Upper lobe of left lung (tissue), 6 donors: Measurements from ENCODE around the gene ELL2. TPM values are rescaled to one million over a fixed set of nuclear protein-coding genes. Genes with fewer than 3 reads are reported as not detected.

Experiments
- ATAC-seq, 2 donors: fragments of 200-7000 bp; cut with Tn5 transposase; one replicate each; pipeline ENCODE4 v1.9.1; 2022; ENCODE audit warnings: mild to moderate bottlenecking in 2 of 2, moderate library complexity in 2 of 2; ENCODE audit not compliant: low FRiP score in 2 of 2
- DNase-seq, 2 donors: peaks; one replicate each; pipeline ENCODE4 v3.0.0-alpha.2; 2019 to 2020
- H3K27ac ChIP-seq, 4 donors: fragments of 200-600 bp; sonication (generic); one replicate each; pipeline ENCODE4 v1.5.1; 2016 to 2019
- H3K27me3 ChIP-seq, 4 donors: fragments of 200-600 bp; sonication (generic); one replicate each; pipeline ENCODE4 v1.5.1; 2017 to 2019
- H3K36me3 ChIP-seq, 4 donors: fragments of 200-600 bp; sonication (generic); one replicate each; pipeline ENCODE4 v1.5.1; 2016 to 2019
- H3K4me1 ChIP-seq, 4 donors: fragments of 200-600 bp; sonication (generic); one replicate each; pipeline ENCODE4 v1.5.1; 2018 to 2019
- H3K4me3 ChIP-seq, 4 donors: fragments of 200-600 bp; sonication (generic); one replicate each; pipeline ENCODE4 v1.5.1; 2017 to 2019; ENCODE audit warnings: mild to moderate bottlenecking in 2 of 4, moderate library complexity in 1 of 4
- H3K9me3 ChIP-seq, 4 donors: fragments of 200-600 bp; sonication (generic); one replicate each; pipeline ENCODE4 v1.5.1; 2018 to 2019
- CTCF ChIP-seq, 6 experiments: fragments of 450-650 bp in 4 of 6; fragments of 200-600 bp in 2 of 6; sonication (generic) in 2 of 6; IDR thresholded peaks; one replicate each; pipeline ENCODE4 v1.5.1; 2016 to 2019; ENCODE audit warnings: antibody characterized with exemption in 6 of 6
- EP300 ChIP-seq, 4 donors: sonication (generic); formaldehyde crosslinking; IDR thresholded peaks; one replicate each; pipeline ENCODE4 v1.5.1; 2017; ENCODE audit warnings: antibody characterized with exemption in 4 of 4, control low read depth in 2 of 4
- POLR2A ChIP-seq, 4 donors: fragments of 450-650 bp; IDR thresholded peaks; one replicate each; pipeline ENCODE4 v1.5.1; 2016 to 2017; ENCODE audit warnings: antibody characterized with exemption in 4 of 4, mild to moderate bottlenecking in 2 of 4
- POLR2AphosphoS5 ChIP-seq, 2 donors: sonication (generic); formaldehyde crosslinking; IDR thresholded peaks; one replicate each; pipeline ENCODE4 v1.5.1; 2017; ENCODE audit warnings: antibody characterized with exemption in 2 of 2
- WGBS, 2 donors: methylation state at CpG; one replicate each; pipeline ENCODE4 v1.1.5; 2017 to 2018; 5-methylcytosine and 5-hydroxymethylcytosine counted together
- total RNA-seq, 6 donors: library from RNA; depleted of rRNA in 4 of 6; stranded (reverse); fragments of >200 nt in 4 of 6; gene quantifications; one replicate each; pipeline versions ENCODE4 v1.1.0 to v1.2.1, GENCODE V29; 2016 to 2021
- donor health status: DM: no; HTN: no; CAD: no; lungs with moderate emphysema.
- donor health status: DM: no; HTN: yes; CAD: no; lungs with severe emphysema.

Gene ELL2
- total RNA-seq, 6 donors from 2014 or later, result 44.4 to 203 (median 54.3) TPM

DNA sequence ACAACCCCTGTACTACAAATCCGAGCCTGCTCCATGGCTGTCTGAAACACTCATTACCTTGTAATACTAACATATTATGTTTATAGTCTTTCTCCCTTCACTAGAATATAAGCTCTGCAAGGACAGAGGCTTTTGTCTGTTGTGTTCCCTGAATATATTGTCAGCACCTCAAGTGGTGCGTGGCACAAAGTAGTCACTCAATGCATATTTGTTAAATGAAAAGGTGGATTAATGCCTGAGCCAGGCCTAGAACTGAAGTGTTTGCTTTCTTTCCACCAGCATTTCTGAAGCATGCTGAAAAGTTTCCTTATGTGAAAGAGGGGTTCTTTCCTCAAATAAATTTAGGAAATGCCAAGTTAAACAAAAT lies 36.3 kb downstream of the ELL2 start:
- no peak overlapping the region for H3K27ac ChIP-seq
- no peak for DNase-seq
- H3K4me3 ChIP-seq, result no peak overlapping the region
- ATAC-seq, result no peak
- H3K9me3 ChIP-seq, result no peaks in the 10 kb centered on the region
- H3K27me3 ChIP-seq, result no peaks in the 10 kb centered on the region
- WGBS, 2 donors, result 72 to 82% methylated on average over 2 of the region's 2 CpGs
- H3K4me1 ChIP-seq, result peaks cover 17 to 31% (median 24%) of the 10 kb centered on the region in 4 donors
- H3K36me3 ChIP-seq, result no peaks in the 10 kb centered on the region
- TF ChIP-seq POLR2AphosphoS5 (IDR thresholded peaks at IDR 0.05) (no peak), POLR2A (IDR thresholded peaks at IDR 0.05) (no peak), EP300 (IDR thresholded peaks at IDR 0.05) (no peak), CTCF (IDR thresholded peaks at IDR 0.05) (no peak)

DNA sequence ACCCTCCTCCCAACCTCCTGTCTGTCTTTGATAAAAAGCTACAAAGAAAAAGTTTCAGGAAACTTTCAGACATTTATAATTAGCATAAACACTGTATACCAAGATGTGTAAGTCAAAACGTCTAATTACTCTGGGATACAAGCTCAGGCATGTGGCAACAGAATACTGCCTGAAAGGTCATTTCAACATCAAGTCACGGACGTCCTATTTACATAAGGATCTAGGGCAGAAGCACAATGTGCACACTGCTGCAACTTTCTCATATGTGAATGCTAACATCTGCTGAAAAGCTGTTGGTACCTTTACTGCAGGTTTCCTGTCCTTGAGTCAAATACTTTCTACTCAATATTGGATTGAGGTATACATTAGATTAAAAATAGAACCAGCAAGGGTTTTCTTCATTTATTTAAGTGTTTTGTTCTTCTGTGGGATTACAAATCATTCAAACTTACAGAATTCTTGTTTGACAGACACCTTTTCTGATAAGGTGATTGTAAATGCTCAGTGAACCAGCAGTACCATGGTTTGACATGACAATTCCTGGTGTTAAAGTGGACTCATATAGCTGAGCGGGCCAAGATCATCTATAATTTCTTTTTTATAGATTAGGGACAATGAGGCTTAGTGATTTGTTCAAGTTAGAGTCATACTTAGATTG lies 36.8 kb downstream of the ELL2 start:
- DNase-seq (peak in 1 of 2 donors; percentile 50), ATAC-seq (peak; percentile 54 to 65)
- no peaks in the 10 kb centered on the region for H3K9me3 ChIP-seq
- H3K4me3 ChIP-seq, result no peak overlapping the region
- peaks cover 17 to 31% (median 25%) of the 10 kb centered on the region in 4 donors for H3K4me1 ChIP-seq
- TF ChIP-seq POLR2AphosphoS5 (IDR thresholded peaks at IDR 0.05), result no peak
- TF ChIP-seq POLR2A (IDR thresholded peaks at IDR 0.05), result no peak
- no peak for TF ChIP-seq CTCF (IDR thresholded peaks at IDR 0.05)
- no peak for TF ChIP-seq EP300 (IDR thresholded peaks at IDR 0.05)
- WGBS, 2 donors, result 36 to 45% methylated on average over 4 of the region's 4 CpGs
- H3K36me3 ChIP-seq, result no peaks in the 10 kb centered on the region
- H3K27ac ChIP-seq, result peak overlapping the region in 1 of 4 donors; percentile 19
- no peaks in the 10 kb centered on the region for H3K27me3 ChIP-seq

GRCh38 chr5:95923918-95924544 lies 37.6 kb downstream of the ELL2 start:
- H3K4me1 ChIP-seq, result peaks cover 17 to 35% (median 27%) of the 10 kb centered on the region in 4 donors
- no peaks in the 10 kb centered on the region for H3K36me3 ChIP-seq
- DNase-seq (no peak), ATAC-seq (peak in 1 of 2 donors; percentile 41)
- 69 to 72% methylated on average over 2 of the region's 2 CpGs for WGBS, 2 donors
- no peaks in the 10 kb centered on the region for H3K9me3 ChIP-seq
- H3K27me3 ChIP-seq, result no peaks in the 10 kb centered on the region
- H3K4me3 ChIP-seq, result no peak overlapping the region
- TF ChIP-seq EP300 (IDR thresholded peaks at IDR 0.05) (no peak), POLR2AphosphoS5 (IDR thresholded peaks at IDR 0.05) (no peak), CTCF (IDR thresholded peaks at IDR 0.05) (no peak)
- H3K27ac ChIP-seq, result peak overlapping the region in 1 of 4 donors; percentile 19

GRCh38 chr5:95922798-95923197 lies 38.9 kb downstream of the ELL2 start:
- ATAC-seq, result no peak
- Histone ChIP-seq H3K27ac (no peak overlapping the region), H3K9me3 (no peaks in the 10 kb centered on the region), H3K4me3 (no peak overlapping the region), H3K4me1 (peaks cover 25 to 42% (median 30%) of the 10 kb centered on the region in 4 donors), H3K27me3 (no peaks in the 10 kb centered on the region), H3K36me3 (no peaks in the 10 kb centered on the region)
- DNase-seq, result no peak
- WGBS, 2 donors, result 90 to 99% methylated on average over 3 of the region's 3 CpGs
- no peak for TF ChIP-seq POLR2A (IDR thresholded peaks at IDR 0.05)
- no peak for TF ChIP-seq CTCF (IDR thresholded peaks at IDR 0.05)
- TF ChIP-seq EP300 (IDR thresholded peaks at IDR 0.05), result no peak
- TF ChIP-seq POLR2AphosphoS5 (IDR thresholded peaks at IDR 0.05), result no peak
